Glutamatergic neuron (in vitro differentiated cells): ENCODE results near the gene RNF20. TPM values are rescaled to one million over a fixed set of nuclear protein-coding genes. Genes with fewer than 3 reads are reported as not detected.

ENCODE experiments used
- DNase-seq: peaks from one replicate; pipeline ENCODE4 v3.0.0; 2022
- H3K27ac Mint-ChIP-seq: one replicate; pipeline ENCODE4 v1.8.0; 2020; ENCODE audit warnings: mild to moderate bottlenecking, mixed read lengths, inconsistent platforms; ENCODE audit not compliant: unreplicated experiment
- H3K27me3 Mint-ChIP-seq: one replicate; pipeline ENCODE4 v1.8.0; 2020; ENCODE audit warnings: mild to moderate bottlenecking, moderate library complexity, mixed read lengths, inconsistent platforms; ENCODE audit not compliant: unreplicated experiment
- H3K36me3 Mint-ChIP-seq: one replicate; pipeline ENCODE4 v1.8.0; 2020; ENCODE audit warnings: mild to moderate bottlenecking, mixed read lengths, inconsistent platforms; ENCODE audit not compliant: unreplicated experiment
- H3K4me1 Mint-ChIP-seq: one replicate; pipeline ENCODE4 v1.8.0; 2020; ENCODE audit warnings: mild to moderate bottlenecking, low read depth, mixed read lengths, inconsistent platforms; ENCODE audit not compliant: unreplicated experiment
- H3K4me3 Mint-ChIP-seq: one replicate; pipeline ENCODE4 v1.8.0; 2020; ENCODE audit warnings: mild to moderate bottlenecking, mixed read lengths, inconsistent platforms; ENCODE audit not compliant: unreplicated experiment
- H3K9me3 Mint-ChIP-seq: one replicate; pipeline ENCODE4 v1.8.0; 2020; ENCODE audit warnings: mild to moderate bottlenecking, moderate library complexity, mixed read lengths, inconsistent platforms; ENCODE audit not compliant: unreplicated experiment
- total RNA-seq: library from RNA; stranded (reverse); fragmentation: NEBNext Ultra II Directional; extraction: Animal tissue kit (Norgen Biotek cat#: 25700); gene quantifications from one replicate; pipeline ENCODE4 v1.2.1, GENCODE V29; 2021; ENCODE audit not compliant: unreplicated experiment
- TF ChIP-seq, protein P1 (sequence below): fragments of 200-600 bp; sonication (generic); IDR thresholded peaks from one replicate; pipeline ENCODE4 v1.5.0; 2021; ENCODE audit not compliant: partially characterized antibody, unreplicated experiment

Gene RNF20
- total RNA-seq, 1 donor from 2014 or later: 65.5 TPM

DNA sequence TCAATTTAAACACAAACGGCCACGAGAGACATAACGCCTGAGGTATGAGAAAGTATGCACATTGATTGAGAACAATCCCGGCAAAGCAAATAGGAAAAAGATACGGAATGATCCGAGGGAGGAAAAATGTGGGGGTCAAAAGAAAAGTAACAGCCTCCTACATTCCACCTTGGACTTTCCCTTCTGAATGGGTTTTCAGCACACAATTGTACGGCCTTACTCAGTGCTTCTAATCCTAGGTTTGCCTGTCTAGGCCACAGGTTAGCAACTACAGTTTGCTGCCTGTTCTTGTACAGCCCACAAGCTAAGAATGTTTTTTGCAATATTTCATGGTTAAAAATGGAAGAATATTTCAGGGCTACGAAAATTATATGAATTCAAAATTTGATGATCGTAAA is 46.2 kb upstream of the RNF20 start:
- DNase-seq: no peak
- no peaks in the 10 kb centered on the region for H3K36me3 Mint-ChIP-seq
- peaks cover 5% of the 10 kb centered on the region for H3K9me3 Mint-ChIP-seq
- TF ChIP-seq, protein P1, sequence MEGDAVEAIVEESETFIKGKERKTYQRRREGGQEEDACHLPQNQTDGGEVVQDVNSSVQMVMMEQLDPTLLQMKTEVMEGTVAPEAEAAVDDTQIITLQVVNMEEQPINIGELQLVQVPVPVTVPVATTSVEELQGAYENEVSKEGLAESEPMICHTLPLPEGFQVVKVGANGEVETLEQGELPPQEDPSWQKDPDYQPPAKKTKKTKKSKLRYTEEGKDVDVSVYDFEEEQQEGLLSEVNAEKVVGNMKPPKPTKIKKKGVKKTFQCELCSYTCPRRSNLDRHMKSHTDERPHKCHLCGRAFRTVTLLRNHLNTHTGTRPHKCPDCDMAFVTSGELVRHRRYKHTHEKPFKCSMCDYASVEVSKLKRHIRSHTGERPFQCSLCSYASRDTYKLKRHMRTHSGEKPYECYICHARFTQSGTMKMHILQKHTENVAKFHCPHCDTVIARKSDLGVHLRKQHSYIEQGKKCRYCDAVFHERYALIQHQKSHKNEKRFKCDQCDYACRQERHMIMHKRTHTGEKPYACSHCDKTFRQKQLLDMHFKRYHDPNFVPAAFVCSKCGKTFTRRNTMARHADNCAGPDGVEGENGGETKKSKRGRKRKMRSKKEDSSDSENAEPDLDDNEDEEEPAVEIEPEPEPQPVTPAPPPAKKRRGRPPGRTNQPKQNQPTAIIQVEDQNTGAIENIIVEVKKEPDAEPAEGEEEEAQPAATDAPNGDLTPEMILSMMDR: no peak
- H3K4me3 Mint-ChIP-seq: peak overlapping the region; percentile 98
- peaks cover 1% of the 10 kb centered on the region for H3K4me1 Mint-ChIP-seq
- peaks cover 4% of the 10 kb centered on the region for H3K27me3 Mint-ChIP-seq
- peak overlapping the region; percentile 20 for H3K27ac Mint-ChIP-seq

DNA sequence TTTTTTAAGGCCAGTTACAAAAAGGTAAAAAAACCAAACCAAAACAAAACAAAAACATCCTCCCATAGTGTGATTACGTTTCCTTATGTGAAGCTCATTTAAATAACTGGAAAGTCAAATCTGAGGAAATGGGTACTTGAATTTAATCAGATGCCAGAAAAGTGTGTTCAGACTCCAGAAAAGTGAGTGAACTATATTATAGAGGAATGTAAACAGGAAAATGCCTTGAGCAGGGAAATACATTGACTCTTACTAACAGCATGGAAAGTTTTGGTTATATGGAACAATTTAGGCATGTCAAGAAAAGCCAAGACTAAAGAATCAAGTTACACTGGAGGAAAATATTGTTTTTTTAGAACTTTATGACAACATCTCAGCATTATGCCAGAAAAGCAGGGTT is 37.8 kb upstream of the RNF20 start:
- Mint-ChIP-seq H3K9me3 (no peaks in the 10 kb centered on the region), H3K27me3 (no peaks in the 10 kb centered on the region), H3K4me3 (no peak overlapping the region), H3K4me1 (no peaks in the 10 kb centered on the region), H3K27ac (no peak overlapping the region), H3K36me3 (no peaks in the 10 kb centered on the region)
- no peak for DNase-seq
- TF ChIP-seq, protein P1: no peak

DNA sequence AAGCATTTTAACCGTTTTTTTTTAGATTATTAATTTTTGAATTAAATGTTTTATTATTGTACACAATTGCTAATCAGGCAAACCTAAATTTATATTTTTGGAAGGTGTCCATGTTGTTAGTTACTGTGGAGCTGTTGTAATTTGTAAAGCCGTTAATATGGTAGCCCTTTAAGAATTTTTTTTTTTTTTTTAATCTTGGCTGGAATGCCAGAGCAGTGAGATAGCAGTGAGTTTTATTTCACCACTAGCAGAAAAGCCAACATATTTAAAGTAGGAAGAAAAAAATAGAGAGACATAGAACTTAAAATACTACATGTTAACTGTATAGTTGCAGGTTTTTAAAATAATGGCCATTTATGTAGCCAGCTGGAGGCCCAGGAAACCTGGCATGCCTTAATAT is 35.3 kb upstream of the RNF20 start:
- no peak overlapping the region for H3K27ac Mint-ChIP-seq
- H3K36me3 Mint-ChIP-seq: no peaks in the 10 kb centered on the region
- H3K4me1 Mint-ChIP-seq: no peaks in the 10 kb centered on the region
- no peaks in the 10 kb centered on the region for H3K9me3 Mint-ChIP-seq
- TF ChIP-seq, protein P1: no peak
- DNase-seq: no peak
- H3K27me3 Mint-ChIP-seq: no peaks in the 10 kb centered on the region
- no peak overlapping the region for H3K4me3 Mint-ChIP-seq

DNA sequence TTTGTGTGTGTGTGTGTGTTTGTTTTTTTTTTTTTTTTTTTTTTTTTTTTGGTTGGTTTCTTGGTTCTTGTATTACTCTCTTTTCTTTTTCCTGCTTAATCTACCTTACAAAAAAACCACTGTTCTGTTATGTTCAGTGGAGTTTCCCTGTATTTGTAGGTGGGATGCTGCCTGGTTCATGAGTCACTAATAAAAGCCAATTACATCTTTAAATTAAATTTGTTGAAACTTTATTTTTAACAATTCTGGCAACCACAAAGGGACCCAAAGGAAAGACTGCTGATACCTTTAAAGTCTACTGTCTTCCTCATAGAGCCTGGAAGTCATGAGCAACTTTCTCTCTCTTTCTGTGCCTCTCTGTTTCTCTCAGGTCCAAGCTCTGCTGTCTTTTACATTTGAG is 29.5 kb upstream of the RNF20 start:
- DNase-seq: no peak
- Mint-ChIP-seq H3K4me1 (no peaks in the 10 kb centered on the region), H3K27me3 (no peaks in the 10 kb centered on the region), H3K4me3 (no peak overlapping the region), H3K36me3 (no peaks in the 10 kb centered on the region), H3K27ac (no peak overlapping the region), H3K9me3 (no peaks in the 10 kb centered on the region)
- TF ChIP-seq, protein P1: no peak

DNA sequence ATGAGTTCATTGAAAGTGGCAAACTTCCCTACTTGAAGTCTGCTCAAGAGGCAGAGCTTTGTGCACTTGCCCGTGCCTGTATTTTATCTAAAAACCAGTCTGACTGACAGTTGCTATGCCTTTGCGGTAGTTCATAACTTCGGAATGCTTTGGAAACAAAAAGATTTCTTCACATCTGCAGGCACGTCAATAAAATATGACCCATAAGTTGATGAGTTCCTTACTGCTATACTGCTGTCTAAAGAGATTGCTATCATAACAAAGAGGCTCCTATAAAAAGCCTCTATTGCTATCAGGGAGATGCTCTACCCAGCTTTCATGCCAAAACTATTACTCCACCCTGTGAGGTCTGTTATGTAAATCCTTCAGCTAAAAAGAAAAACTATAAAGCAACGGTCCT is 25.4 kb upstream of the RNF20 start:
- Mint-ChIP-seq H3K27ac (no peak overlapping the region), H3K36me3 (no peaks in the 10 kb centered on the region), H3K4me1 (no peaks in the 10 kb centered on the region), H3K4me3 (no peak overlapping the region), H3K27me3 (no peaks in the 10 kb centered on the region), H3K9me3 (no peaks in the 10 kb centered on the region)
- TF ChIP-seq, protein P1: no peak
- DNase-seq: no peak
